ENCODE measurements around the gene UNC80. TPM values are rescaled to one million over a fixed set of nuclear protein-coding genes. Genes with fewer than 3 reads are reported as not detected.

The UNC80 gene
- total and polyA plus RNA-seq, 2 of the 4 experiments (the other 2 are of a cell fraction): not detected

DNA sequence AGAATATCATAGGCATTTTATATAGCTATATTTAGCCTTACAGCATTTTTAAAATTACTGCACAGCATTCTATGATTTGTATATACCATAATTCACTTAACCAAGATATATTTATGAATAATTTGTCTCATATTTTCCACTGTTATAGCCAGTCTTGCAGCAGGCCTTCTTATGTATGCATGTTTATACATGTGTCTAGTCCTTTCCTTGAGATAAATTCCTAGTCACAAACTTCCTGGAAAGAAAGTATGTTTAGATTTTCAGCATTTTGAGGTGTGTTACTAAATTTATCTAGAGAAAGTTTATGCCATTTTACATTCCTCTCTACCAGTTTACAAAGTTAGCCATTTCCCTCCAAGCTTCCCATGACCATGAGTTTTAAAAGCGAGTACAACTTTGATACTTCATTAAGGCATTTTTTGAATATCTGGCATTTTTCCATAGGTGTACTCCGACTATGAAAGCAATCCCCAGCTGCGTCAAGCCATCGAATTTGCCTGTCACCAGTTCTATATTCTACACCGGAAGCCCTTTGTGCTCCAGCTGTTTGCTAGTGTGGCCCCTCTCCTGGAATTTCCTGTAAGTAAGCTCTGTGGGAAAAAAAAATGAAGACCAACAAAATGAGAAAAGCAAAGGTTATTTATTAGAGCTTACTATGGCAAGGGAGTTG, 171.4 kb downstream of the UNC80 start:
- no peak overlapping the region for H3K4me2 ChIP-seq (ENCODE audit: low read depth, low read length)
- no peak overlapping the region for H2BK120ac ChIP-seq (ENCODE audit: low read depth, low read length)
- no peaks in the 10 kb centered on the region for H4K20me1 ChIP-seq (ENCODE audit: insufficient read depth, low read length)
- DNase-seq (no peak), ATAC-seq (ENCODE audit: low read depth) (no peak)
- H3K18ac ChIP-seq (ENCODE audit: low read depth, low read length): no peak overlapping the region
- H2AFZ ChIP-seq (replicated peaks; ENCODE audit: low read length, poor library complexity): no peak overlapping the region
- H3K9me3 ChIP-seq (ENCODE audit: control insufficient read depth, insufficient read depth, low read length): no peaks in the 10 kb centered on the region
- H3K4ac ChIP-seq (ENCODE audit: low read depth, low read length): no peak overlapping the region
- no peak overlapping the region for H2BK15ac ChIP-seq (ENCODE audit: low read depth, low read length)
- no peak overlapping the region for H4K91ac ChIP-seq (ENCODE audit: insufficient read depth, low read depth, low read length)
- no peak overlapping the region for H4K8ac ChIP-seq (ENCODE audit: low read depth in 2 of 2, low read length in 2 of 2)
- CTCF ChIA-PET: interaction anchor here (1.5 kb wide), 1 partner anchor 18 kb away, joined by 7 read pairs; no protein-coding TSS in a partner anchor
- no peaks in the 10 kb centered on the region for H3K36me3 ChIP-seq (ENCODE audit: control insufficient read depth, insufficient read depth, low read length)
- no peak overlapping the region for H2AK9ac ChIP-seq (replicated peaks; ENCODE audit: low read depth, low read length, poor library complexity)
- no peak overlapping the region for H2AK5ac ChIP-seq (ENCODE audit: low read depth, low read length)
- H3K23ac ChIP-seq (ENCODE audit: low read depth, low read length): no peak overlapping the region
- POLR2A ChIA-PET (ENCODE audit: unreplicated experiment): no interaction called here
- no peak overlapping the region for H3K4me3 ChIP-seq (ENCODE audit: insufficient read depth, low read depth, low read length)
- no peaks in the 10 kb centered on the region for H3K79me1 ChIP-seq (ENCODE audit: low read depth in 1 of 2, low read length in 2 of 2)
- intact Hi-C loops (cut with micrococcal nuclease): no loop called here
- in situ Hi-C loops (cut with MboI; ENCODE audit: low sequenced_read_pairs): no loop called here
- H3K14ac ChIP-seq (replicated peaks; ENCODE audit: low read depth, low read length): no peak overlapping the region
- H2BK20ac ChIP-seq (ENCODE audit: low read depth, low read length): no peak overlapping the region
- TF ChIP-seq RAD21 (IDR thresholded peaks at IDR 0.05; ENCODE audit: low read length) (no peak), FOS (IDR thresholded peaks at IDR 0.05; ENCODE audit: low read depth, low read length) (no peak), MAFK (IDR thresholded peaks at IDR 0.05; ENCODE audit: low read depth, low read length) (no peak), NFE2L2 (IDR thresholded peaks at IDR 0.05; ENCODE audit: low read depth, low read length) (no peak), RFX5 (IDR thresholded peaks at IDR 0.05; ENCODE audit: low read depth, low read length) (no peak), MXI1 (IDR thresholded peaks at IDR 0.05; ENCODE audit: borderline replicate concordance, low read depth, low read length) (no peak), CEBPB (IDR thresholded peaks at IDR 0.05; ENCODE audit: low read depth, low read length) (no peak), POLR2A (IDR thresholded peaks at IDR 0.05; ENCODE audit: low read depth, low read length) (no peak), SMC3 (IDR thresholded peaks at IDR 0.05; ENCODE audit: low read depth, low read length) (no peak), MAZ (IDR thresholded peaks at IDR 0.05; ENCODE audit: borderline replicate concordance, low read depth, low read length) (no peak), CTCF (conservative IDR thresholded peaks at IDR 0.05; ENCODE audit: low read depth, low read length) (no peak), CHD1 (IDR thresholded peaks at IDR 0.05; ENCODE audit: low read depth, low read length) (no peak)
- TF ChIP-seq, protein P1, sequence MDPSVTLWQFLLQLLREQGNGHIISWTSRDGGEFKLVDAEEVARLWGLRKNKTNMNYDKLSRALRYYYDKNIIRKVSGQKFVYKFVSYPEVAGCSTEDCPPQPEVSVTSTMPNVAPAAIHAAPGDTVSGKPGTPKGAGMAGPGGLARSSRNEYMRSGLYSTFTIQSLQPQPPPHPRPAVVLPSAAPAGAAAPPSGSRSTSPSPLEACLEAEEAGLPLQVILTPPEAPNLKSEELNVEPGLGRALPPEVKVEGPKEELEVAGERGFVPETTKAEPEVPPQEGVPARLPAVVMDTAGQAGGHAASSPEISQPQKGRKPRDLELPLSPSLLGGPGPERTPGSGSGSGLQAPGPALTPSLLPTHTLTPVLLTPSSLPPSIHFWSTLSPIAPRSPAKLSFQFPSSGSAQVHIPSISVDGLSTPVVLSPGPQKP (IDR thresholded peaks at IDR 0.05; ENCODE audit: borderline replicate concordance, low read depth, low read length): no peak
- no peaks in the 10 kb centered on the region for H3K9me1 ChIP-seq (ENCODE audit: insufficient read depth, low read length)
- no peaks in the 10 kb centered on the region for H3K27me3 ChIP-seq (ENCODE audit: control insufficient read depth, insufficient read depth, low read length)
- WGBS, 2 experiments (ENCODE audit: extremely low coverage in 2 of 2, insufficient read length in 1 of 2): no CpG with 5 or more reads among the region's 5 CpGs
- H4K5ac ChIP-seq (ENCODE audit: low read depth, low read length): no peak overlapping the region
- no peaks in the 10 kb centered on the region for H3K4me1 ChIP-seq (ENCODE audit: control insufficient read depth, insufficient read depth, low read length)
- no peak overlapping the region for H3K56ac ChIP-seq (ENCODE audit: extremely low read depth, insufficient read depth, low read length)
- dilution Hi-C loops (cut with HindIII; ENCODE audit: low sequenced_read_pairs, unreplicated experiment): no loop called here
- H2BK5ac ChIP-seq (ENCODE audit: low read depth, low read length, poor library complexity, severe bottlenecking): no peak overlapping the region
- H3K9ac ChIP-seq (ENCODE audit: low read depth, low read length): no peak overlapping the region
- no peak overlapping the region for H3K27ac ChIP-seq (ENCODE audit: insufficient read depth, low read length)
- BruUV-seq (replicated peaks): no TSS peak

Measured in IMR-90 (cell line).